ENCODE measurements around the gene EPHB2.

The EPHB2 gene

GRCh38 chr1:22804969-22805671 lies 94.5 kb downstream of the EPHB2 start:
- DNase-seq, result peak; percentile 52

- DNase-seq, result peak; percentile 78
Observed at GRCh38 chr1:22805672-22806038, 95.0 kb downstream of the EPHB2 start.

- DNase-seq, result peak; percentile 92
Observed at GRCh38 chr1:22806584-22806983, 95.9 kb downstream of the EPHB2 start.

- no peak for DNase-seq
Observed at GRCh38 chr1:22807340-22807739, 96.7 kb downstream of the EPHB2 start.

- no peak for DNase-seq
Observed at GRCh38 chr1:22808186-22808675, 97.6 kb downstream of the EPHB2 start.

- DNase-seq, result peak; percentile 64
Observed at GRCh38 chr1:22808676-22809483, 98.2 kb downstream of the EPHB2 start.

- no peak for DNase-seq
Observed at GRCh38 chr1:22809783-22810182, 99.1 kb downstream of the EPHB2 start.

- DNase-seq, result no peak
Observed at GRCh38 chr1:22810378-22810777, 99.7 kb downstream of the EPHB2 start.

GRCh38 chr1:22812092-22812880 lies 101.6 kb downstream of the EPHB2 start:
- DNase-seq, result no peak

GRCh38 chr1:22812993-22813790 lies 102.6 kb downstream of the EPHB2 start:
- DNase-seq, result no peak

- DNase-seq, result peak; percentile 76
Observed at GRCh38 chr1:22814176-22815042, 103.8 kb downstream of the EPHB2 start.

GRCh38 chr1:22815043-22815365 lies 104.4 kb downstream of the EPHB2 start:
- no peak for DNase-seq

GRCh38 chr1:22815421-22816066 lies 104.9 kb downstream of the EPHB2 start:
- DNase-seq, result no peak

GRCh38 chr1:22816067-22816775 lies 105.6 kb downstream of the EPHB2 start:
- DNase-seq, result no peak

GRCh38 chr1:22816803-22817202 lies 106.2 kb downstream of the EPHB2 start:
- DNase-seq, result peak; percentile 59

- no peak for DNase-seq
Observed at GRCh38 chr1:22817462-22817861, 106.8 kb downstream of the EPHB2 start.

- DNase-seq, result no peak
Observed at GRCh38 chr1:22818061-22818770, 107.6 kb downstream of the EPHB2 start.

- no peak for DNase-seq
Observed at GRCh38 chr1:22819361-22819760, 108.7 kb downstream of the EPHB2 start.

- DNase-seq, result no peak
Observed at GRCh38 chr1:22821027-22821426, 110.4 kb downstream of the EPHB2 start.

- no peak for DNase-seq
Observed at GRCh38 chr1:22822371-22822770, 111.7 kb downstream of the EPHB2 start.

All from NCI-H69 (cell line).